Fibroblast of skin of left biceps (primary cell): Measurements from ENCODE around the gene ASXL3.

Experiments
- DNase-seq, 2 experiments: peaks; one replicate each; pipeline ENCODE4 v3.0.0-alpha.2; 2013; ENCODE audit warnings: low read depth in 2 of 2

ASXL3 gene

GRCh38 chr18:33577685-33578517, at the start of gene ASXL3:
Gene ASXL3, plus strand, starts transcription at chr18:33578219. Its CDS starts 413 bp downstream, at chr18:33578632.
- DNase-seq, result no peak

- no peak for DNase-seq
These were observed 45.0 kb upstream of the ASXL3 start for GRCh38 chr18:33532978-33533377.

- DNase-seq, result no peak
These were observed 41.1 kb upstream of the ASXL3 start for GRCh38 chr18:33536904-33537303.

- DNase-seq, result no peak
These were observed 39.5 kb upstream of the ASXL3 start for GRCh38 chr18:33538418-33539042.

GRCh38 chr18:33540392-33540791, 37.6 kb upstream of the ASXL3 start:
- no peak for DNase-seq

- DNase-seq, result no peak
These were observed 36.7 kb upstream of the ASXL3 start for GRCh38 chr18:33541316-33541715.

- no peak for DNase-seq
These were observed 21.2 kb upstream of the ASXL3 start for GRCh38 chr18:33556846-33557245.

- no peak for DNase-seq
These were observed 20.3 kb upstream of the ASXL3 start for GRCh38 chr18:33557706-33558105.

- DNase-seq, result no peak
These were observed 19.5 kb upstream of the ASXL3 start for GRCh38 chr18:33558529-33558928.

- DNase-seq, result no peak
These were observed 17.2 kb upstream of the ASXL3 start for GRCh38 chr18:33560686-33561370.

- DNase-seq, result no peak
These were observed 15.3 kb upstream of the ASXL3 start for GRCh38 chr18:33562741-33563140.

- no peak for DNase-seq
These were observed 10.3 kb upstream of the ASXL3 start for GRCh38 chr18:33567705-33568104.

- no peak for DNase-seq
These were observed 5.8 kb upstream of the ASXL3 start for GRCh38 chr18:33571998-33572787.

- DNase-seq, result no peak
These were observed 4.8 kb upstream of the ASXL3 start for GRCh38 chr18:33573193-33573592.

GRCh38 chr18:33575451-33575850, 2.6 kb upstream of the ASXL3 start:
- no peak for DNase-seq

GRCh38 chr18:33576999-33577646, 896 bp upstream of the ASXL3 start:
- DNase-seq, result no peak

GRCh38 chr18:33578518-33579348, 714 bp downstream of the ASXL3 start:
- no peak for DNase-seq

- no peak for DNase-seq
These were observed 1.6 kb downstream of the ASXL3 start for GRCh38 chr18:33579349-33580215.

- no peak for DNase-seq
These were observed 2.5 kb downstream of the ASXL3 start for GRCh38 chr18:33580546-33580945.

- DNase-seq, result no peak
These were observed 3.8 kb downstream of the ASXL3 start for GRCh38 chr18:33581856-33582255.
